PC-9 (cell line): Measurements from ENCODE around the gene HBEGF. TPM values are rescaled to one million over a fixed set of nuclear protein-coding genes. Genes with fewer than 3 reads are reported as not detected.
A peak's percentile ranks its signal among the peaks of the same experiment; 100 is the strongest.

ENCODE experiments used
- BruUV-seq: library from RNA; stranded (reverse); fragments of 400-500 nt; replicated peaks from 2 replicates; lab custom pipeline; 2021; lab: Mats Ljungman, UMichigan
- CTCF ChIA-PET: fragments of 300-600 bp; sonication (Branson Sonifier 250); formaldehyde crosslinking; loops from one replicate; lab custom pipeline; 2022; ENCODE audit warnings: antibody characterized with exemption; lab: Charles Lee
- POLR2A ChIA-PET: fragments of 300-600 bp; sonication (Branson Sonifier 250); formaldehyde crosslinking; loops from one replicate; lab custom pipeline; 2022; ENCODE audit warnings: antibody characterized with exemption; ENCODE audit not compliant: unreplicated experiment; lab: Charles Lee
- DNase-seq, 2 experiments: peaks; one replicate each; pipeline versions ENCODE4 v3.0.0 to v3.0.0-alpha.2; 2015 to 2022; ENCODE audit warnings: mixed read lengths in 1 of 2
- H2AFZ ChIP-seq: fragments of 200-600 bp; sonication (generic); 2 replicates; pipeline ENCODE4 v1.8.1; 2017; ENCODE audit warnings: antibody characterized with exemption
- H3F3A ChIP-seq: fragments of 200-600 bp; sonication (generic); 2 replicates; pipeline ENCODE4 v1.8.1; 2017; ENCODE audit warnings: antibody characterized with exemption, mild to moderate bottlenecking, low read depth; ENCODE audit not compliant: insufficient read depth
- H3K27ac ChIP-seq: fragments of 200-600 bp; sonication (generic); 2 replicates; pipeline ENCODE4 v1.6.1; 2016; ENCODE audit warnings: mixed run types
- H3K27me3 ChIP-seq: fragments of 200-600 bp; sonication (generic); 2 replicates; pipeline ENCODE4 v1.6.1; 2016; ENCODE audit warnings: low read depth, mixed run types; ENCODE audit not compliant: insufficient read depth
- H3K36me3 ChIP-seq: fragments of 200-600 bp; sonication (generic); 2 replicates; pipeline ENCODE4 v1.6.1; 2016; ENCODE audit warnings: low read depth, mixed run types
- H3K4me1 ChIP-seq: fragments of 200-600 bp; sonication (generic); replicated peaks from 2 replicates; pipeline ENCODE4 v1.6.1; 2016; ENCODE audit warnings: mixed run types; ENCODE audit not compliant: insufficient read depth
- H3K4me2 ChIP-seq: fragments of 200-600 bp; sonication (generic); 2 replicates; pipeline ENCODE4 v1.6.1; 2017; ENCODE audit warnings: mixed run types
- H3K4me3 ChIP-seq: fragments of 200-600 bp; sonication (generic); 2 replicates; pipeline ENCODE4 v1.6.1; 2016; ENCODE audit warnings: mixed run types
- H3K79me2 ChIP-seq: fragments of 200-600 bp; sonication (generic); 2 replicates; pipeline ENCODE4 v1.6.1; 2017; ENCODE audit warnings: low read depth, mixed run types
- H3K9me2 ChIP-seq: fragments of 200-600 bp; sonication (generic); 2 replicates; pipeline ENCODE4 v1.8.1; 2017; ENCODE audit warnings: mild to moderate bottlenecking; ENCODE audit not compliant: insufficient read depth
- H3K9me3 ChIP-seq: fragments of 200-600 bp; sonication (generic); 2 replicates; pipeline ENCODE4 v1.8.1; 2016; ENCODE audit warnings: low read depth; ENCODE audit not compliant: insufficient read depth
- H4K20me1 ChIP-seq: fragments of 200-600 bp; sonication (generic); 2 replicates; pipeline ENCODE4 v1.8.1; 2017; ENCODE audit not compliant: insufficient read depth
- CTCF ChIP-seq: fragments of 200-600 bp; sonication (generic); conservative IDR thresholded peaks from 2 replicates; pipeline ENCODE4 v1.6.1; 2017; ENCODE audit warnings: mixed run types, antibody characterized with exemption, mild to moderate bottlenecking, moderate library complexity
- EZH2 ChIP-seq: fragments of 200-600 bp; sonication (generic); IDR thresholded peaks from 2 replicates; pipeline ENCODE4 v1.8.0; 2017; ENCODE audit warnings: antibody characterized with exemption, low read depth
- intact Hi-C: fragments of 100-400 bp; cut with micrococcal nuclease; formaldehyde crosslinking; loops from one replicate; pipeline ENCODE4 v1.10.0; 2022; ENCODE audit not compliant: unreplicated experiment
- total RNA-seq: library from RNA; stranded (reverse); gene quantifications from 2 replicates; pipeline ENCODE4 v1.2.3, GENCODE V29; 2021

HBEGF gene
- total RNA-seq, 1 experiment from 2014 or later = 9.0 TPM

GRCh38 chr5:140391732-140392131 lies 45.3 kb upstream of the HBEGF start:
- H3K36me3 ChIP-seq = no peaks in the 10 kb centered on the region
- ChIA-PET CTCF (no interaction called here), POLR2A (interaction anchor here (0.5 kb wide), 1 partner anchor 9 kb away, joined by 3 read pairs; no protein-coding TSS in a partner anchor)
- H2AFZ ChIP-seq = no peak overlapping the region
- TF ChIP-seq EZH2 = no peak
- no peak for TF ChIP-seq CTCF
- H3K4me2 ChIP-seq = no peak overlapping the region
- H3K27me3 ChIP-seq = no peaks in the 10 kb centered on the region
- intact Hi-C loops = no loop called here
- no peaks in the 10 kb centered on the region for H4K20me1 ChIP-seq
- H3K4me1 ChIP-seq = no peaks in the 10 kb centered on the region
- peak in 1 of 2 experiments; percentile 55 for DNase-seq
- no peaks in the 10 kb centered on the region for H3K9me2 ChIP-seq
- H3F3A ChIP-seq = no peaks in the 10 kb centered on the region; the same call in 1 of the 2 replicates
- no peaks in the 10 kb centered on the region for H3K9me3 ChIP-seq
- H3K4me3 ChIP-seq = no peak overlapping the region
- peak overlapping the region; percentile 17; the same call in 1 of the 2 replicates for H3K27ac ChIP-seq
- no TSS peak for BruUV-seq
- no peaks in the 10 kb centered on the region for H3K79me2 ChIP-seq

- H4K20me1 ChIP-seq = no peaks in the 10 kb centered on the region
- DNase-seq = no peak
- intact Hi-C loops = no loop called here
- H3K27ac ChIP-seq = peak overlapping the region; percentile 17; the same call in 1 of the 2 replicates
- no peaks in the 10 kb centered on the region for H3K27me3 ChIP-seq
- POLR2A ChIA-PET = interaction anchor here (0.5 kb wide), 1 partner anchor 10 kb away, joined by 3 read pairs; no protein-coding TSS in a partner anchor
- no peaks in the 10 kb centered on the region for H3K9me3 ChIP-seq
- H3K4me3 ChIP-seq = no peak overlapping the region
- CTCF ChIA-PET = no interaction called here
- TF ChIP-seq CTCF (no peak), EZH2 (no peak)
- H3K4me2 ChIP-seq = no peak overlapping the region
- H3F3A ChIP-seq = no peaks in the 10 kb centered on the region; the same call in 1 of the 2 replicates
- H3K4me1 ChIP-seq = no peaks in the 10 kb centered on the region
- no peaks in the 10 kb centered on the region for H3K79me2 ChIP-seq
- no peaks in the 10 kb centered on the region for H3K9me2 ChIP-seq
- H2AFZ ChIP-seq = no peak overlapping the region
- no peaks in the 10 kb centered on the region for H3K36me3 ChIP-seq
- no TSS peak for BruUV-seq
These were observed 44.9 kb upstream of the HBEGF start for GRCh38 chr5:140391312-140391711.

GRCh38 chr5:140388052-140388451 lies 41.6 kb upstream of the HBEGF start:
- Histone ChIP-seq H3K9me3 (no peaks in the 10 kb centered on the region), H4K20me1 (no peaks in the 10 kb centered on the region), H3K4me3 (no peak overlapping the region), H3K79me2 (no peaks in the 10 kb centered on the region), H3K27ac (no peak overlapping the region), H2AFZ (no peak overlapping the region), H3K4me1 (no peaks in the 10 kb centered on the region), H3F3A (no peaks in the 10 kb centered on the region; the same call in 1 of the 2 replicates), H3K4me2 (no peak overlapping the region), H3K36me3 (no peaks in the 10 kb centered on the region), H3K9me2 (no peaks in the 10 kb centered on the region), H3K27me3 (no peaks in the 10 kb centered on the region)
- BruUV-seq = no TSS peak
- no peak for DNase-seq
- ChIA-PET CTCF (no interaction called here), POLR2A (no interaction called here)
- intact Hi-C loops = no loop called here
- TF ChIP-seq CTCF (no peak), EZH2 (no peak)
